Measurements from ENCODE around the gene COL23A1.

The COL23A1 gene

GRCh38 chr5:178389796-178390195, 200.4 kb downstream of the COL23A1 start:
- in situ Hi-C loops (cut with MboI; ENCODE audit: low pct_unique_long_range_greater_than_20kb, low sequenced_read_pairs, unreplicated experiment) = no loop called here
- DNase-seq (ENCODE audit: low spot score) = no peak
- TF ChIP-seq, protein P1, sequence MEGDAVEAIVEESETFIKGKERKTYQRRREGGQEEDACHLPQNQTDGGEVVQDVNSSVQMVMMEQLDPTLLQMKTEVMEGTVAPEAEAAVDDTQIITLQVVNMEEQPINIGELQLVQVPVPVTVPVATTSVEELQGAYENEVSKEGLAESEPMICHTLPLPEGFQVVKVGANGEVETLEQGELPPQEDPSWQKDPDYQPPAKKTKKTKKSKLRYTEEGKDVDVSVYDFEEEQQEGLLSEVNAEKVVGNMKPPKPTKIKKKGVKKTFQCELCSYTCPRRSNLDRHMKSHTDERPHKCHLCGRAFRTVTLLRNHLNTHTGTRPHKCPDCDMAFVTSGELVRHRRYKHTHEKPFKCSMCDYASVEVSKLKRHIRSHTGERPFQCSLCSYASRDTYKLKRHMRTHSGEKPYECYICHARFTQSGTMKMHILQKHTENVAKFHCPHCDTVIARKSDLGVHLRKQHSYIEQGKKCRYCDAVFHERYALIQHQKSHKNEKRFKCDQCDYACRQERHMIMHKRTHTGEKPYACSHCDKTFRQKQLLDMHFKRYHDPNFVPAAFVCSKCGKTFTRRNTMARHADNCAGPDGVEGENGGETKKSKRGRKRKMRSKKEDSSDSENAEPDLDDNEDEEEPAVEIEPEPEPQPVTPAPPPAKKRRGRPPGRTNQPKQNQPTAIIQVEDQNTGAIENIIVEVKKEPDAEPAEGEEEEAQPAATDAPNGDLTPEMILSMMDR (IDR thresholded peaks at IDR 0.05; ENCODE audit: extremely low read depth, insufficient read depth, missing control alignments) = no peak

DNA sequence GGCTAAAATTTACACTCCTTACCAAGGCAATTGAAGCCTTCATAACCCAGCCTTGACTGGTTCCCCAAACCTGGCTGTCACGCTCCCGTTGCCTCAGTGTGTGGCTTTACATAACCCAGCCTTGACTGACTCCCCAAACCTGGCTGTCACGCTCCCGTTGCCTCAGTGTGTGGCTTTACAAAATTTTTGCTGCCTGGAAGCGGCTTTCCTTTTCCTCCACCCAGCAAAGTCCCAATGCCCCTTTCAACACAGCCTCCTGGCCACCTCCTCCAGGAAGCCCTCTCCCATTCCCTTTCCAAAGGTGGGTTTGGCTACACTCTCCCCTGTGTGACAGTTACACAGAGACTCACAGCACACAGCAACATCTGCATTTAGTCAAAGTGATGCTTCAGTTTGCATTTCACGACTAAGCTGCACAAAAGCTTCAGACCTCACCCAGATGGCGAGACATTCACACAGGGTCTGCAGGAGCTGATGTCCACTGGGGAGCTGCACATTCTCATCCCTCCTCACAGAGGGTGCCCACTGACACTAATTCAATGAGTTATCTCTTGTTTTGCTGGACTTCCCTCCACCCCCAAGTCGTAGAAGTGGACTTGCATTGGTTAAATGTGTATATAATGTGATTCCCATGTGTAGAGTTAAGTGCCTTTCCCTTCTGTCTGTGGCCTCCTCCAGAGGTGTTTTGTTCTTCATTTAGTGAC, 201.0 kb downstream of the COL23A1 start:
- in situ Hi-C loops (cut with MboI; ENCODE audit: low pct_unique_long_range_greater_than_20kb, low sequenced_read_pairs, unreplicated experiment) = no loop called here
- TF ChIP-seq, protein P1 (IDR thresholded peaks at IDR 0.05; ENCODE audit: extremely low read depth, insufficient read depth, missing control alignments) = no peak
- no peak for DNase-seq (ENCODE audit: low spot score)

GRCh38 chr5:178388386-178389025, 201.7 kb downstream of the COL23A1 start:
- TF ChIP-seq, protein P1 (IDR thresholded peaks at IDR 0.05; ENCODE audit: extremely low read depth, insufficient read depth, missing control alignments) = no peak
- in situ Hi-C loops (cut with MboI; ENCODE audit: low pct_unique_long_range_greater_than_20kb, low sequenced_read_pairs, unreplicated experiment) = no loop called here
- DNase-seq (ENCODE audit: low spot score) = no peak

GRCh38 chr5:178387856-178388190, 202.4 kb downstream of the COL23A1 start:
- in situ Hi-C loops (cut with MboI; ENCODE audit: low pct_unique_long_range_greater_than_20kb, low sequenced_read_pairs, unreplicated experiment) = no loop called here
- TF ChIP-seq, protein P1 (IDR thresholded peaks at IDR 0.05; ENCODE audit: extremely low read depth, insufficient read depth, missing control alignments) = no peak

DNA sequence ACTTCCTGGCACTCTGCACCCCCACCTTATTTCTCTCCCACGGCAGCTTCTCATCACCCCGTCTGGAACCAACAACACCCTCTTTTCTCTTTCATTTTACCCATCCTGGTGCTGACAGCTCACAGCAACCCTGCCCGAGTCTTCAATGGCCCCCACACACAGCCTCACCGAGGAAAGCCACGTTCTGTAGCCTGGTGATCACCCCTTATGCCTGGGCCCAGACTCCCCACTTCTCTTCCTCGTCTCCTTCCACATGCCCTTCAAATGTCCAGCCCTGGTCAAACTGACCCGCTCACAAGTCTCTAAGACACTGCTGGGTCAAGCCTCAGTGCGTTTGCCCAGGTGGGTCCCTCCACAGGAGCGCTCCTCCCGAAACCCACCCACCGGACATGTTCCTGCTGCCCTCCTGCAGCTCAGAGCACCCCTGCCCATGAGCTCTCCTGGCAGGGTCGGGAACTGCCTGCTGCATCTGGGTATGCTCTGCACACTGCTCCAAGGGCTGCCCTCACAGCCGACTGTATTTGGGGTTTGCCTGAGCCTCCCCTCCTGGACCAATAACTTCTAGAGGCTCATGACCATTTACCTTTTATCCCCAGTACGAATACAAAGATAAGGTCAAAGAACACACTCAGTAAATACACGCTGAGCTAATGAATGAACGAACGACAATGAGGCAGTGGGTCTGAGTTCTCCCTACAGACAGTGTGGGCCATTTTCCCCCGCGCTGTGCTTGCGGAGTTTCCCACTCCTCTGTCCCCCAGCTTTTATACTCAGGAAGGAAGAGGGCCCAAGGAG, 202.9 kb downstream of the COL23A1 start:
- no peak for DNase-seq (ENCODE audit: low spot score)
- in situ Hi-C loops (cut with MboI; ENCODE audit: low pct_unique_long_range_greater_than_20kb, low sequenced_read_pairs, unreplicated experiment) = no loop called here
- TF ChIP-seq, protein P1 (IDR thresholded peaks at IDR 0.05; ENCODE audit: extremely low read depth, insufficient read depth, missing control alignments) = no peak

More at GRCh38 chr5:178387856-178388190, 202.4 kb downstream of the COL23A1 start:
- no peak for DNase-seq (ENCODE audit: low spot score)

GRCh38 chr5:178386336-178386931, 203.8 kb downstream of the COL23A1 start:
- TF ChIP-seq, protein P1 (IDR thresholded peaks at IDR 0.05; ENCODE audit: extremely low read depth, insufficient read depth, missing control alignments) = no peak
- in situ Hi-C loops (cut with MboI; ENCODE audit: low pct_unique_long_range_greater_than_20kb, low sequenced_read_pairs, unreplicated experiment) = no loop called here
- DNase-seq (ENCODE audit: low spot score) = no peak

All from GM13977 (cell line).